ENCODE measurements around the gene COL23A1. TPM values are rescaled to one million over a fixed set of nuclear protein-coding genes. Genes with fewer than 3 reads are reported as not detected.

COL23A1 gene
- total RNA-seq, 1 experiment from 2014 or later: not detected

- POLR2A ChIA-PET (ENCODE audit: low non-redundant PET): no interaction called here
Measured at GRCh38 chr5:178474562-178475184, 115.5 kb downstream of the COL23A1 start.

DNA sequence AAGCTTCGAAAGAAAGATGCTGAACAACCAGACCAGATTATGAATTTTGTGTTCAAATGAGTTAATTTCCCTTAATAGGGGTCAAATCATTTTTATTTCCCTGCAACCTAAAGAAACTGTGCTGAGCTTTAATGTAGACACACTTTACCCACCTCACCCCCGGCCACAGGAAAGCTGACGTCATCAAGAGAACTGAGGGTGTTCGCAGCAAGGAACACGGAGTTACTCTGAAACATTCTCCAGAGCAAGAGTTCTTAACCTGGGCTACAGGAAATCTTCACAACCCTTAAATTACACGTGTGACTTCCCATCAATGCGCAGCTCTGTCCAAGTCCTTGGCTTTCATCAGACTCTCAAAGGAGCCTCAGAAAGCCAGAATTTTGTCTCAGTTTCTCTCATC is 116.3 kb downstream of the COL23A1 start:
- no TSS peak for BruUV-seq (replicated peaks)
- Histone ChIP-seq H3K27ac (ENCODE audit: low read depth, low read length, poor library complexity, severe bottlenecking) (no peak overlapping the region), H3K27me3 (replicated peaks; ENCODE audit: insufficient read depth, low read depth, low read length, poor library complexity) (no peaks in the 10 kb centered on the region), H3K9me3 (ENCODE audit: low read depth, low read length, poor library complexity, severe bottlenecking) (no peaks in the 10 kb centered on the region), H3K4me3 (ENCODE audit: low read depth, low read length, poor library complexity, severe bottlenecking) (no peak overlapping the region), H3K4me1 (ENCODE audit: insufficient read depth, low read length, poor library complexity, severe bottlenecking) (no peaks in the 10 kb centered on the region), H3K36me3 (ENCODE audit: insufficient read depth, low read length, poor library complexity, severe bottlenecking) (no peaks in the 10 kb centered on the region)
- intact Hi-C loops (cut with micrococcal nuclease; ENCODE audit: unreplicated experiment): no loop called here
- no peak for DNase-seq (ENCODE audit: low spot score)
- ChIA-PET CTCF (no interaction called here), POLR2A (ENCODE audit: low non-redundant PET) (no interaction called here)
- no peak for TF ChIP-seq EZH2 (IDR thresholded peaks at IDR 0.05; ENCODE audit: borderline replicate concordance, low read depth, low read length, poor library complexity, severe bottlenecking)
- TF ChIP-seq CTCF (conservative IDR thresholded peaks at IDR 0.05; ENCODE audit: low read depth, low read length): no peak

More at GRCh38 chr5:178474562-178475184, 115.5 kb downstream of the COL23A1 start:
- H3K4me1 ChIP-seq (ENCODE audit: insufficient read depth, low read length, poor library complexity, severe bottlenecking): no peaks in the 10 kb centered on the region
- H3K4me3 ChIP-seq (ENCODE audit: low read depth, low read length, poor library complexity, severe bottlenecking): no peak overlapping the region
- no TSS peak for BruUV-seq (replicated peaks)
- no peaks in the 10 kb centered on the region for H3K9me3 ChIP-seq (ENCODE audit: low read depth, low read length, poor library complexity, severe bottlenecking)
- no peak for DNase-seq (ENCODE audit: low spot score)
- no peaks in the 10 kb centered on the region for H3K27me3 ChIP-seq (replicated peaks; ENCODE audit: insufficient read depth, low read depth, low read length, poor library complexity)
- CTCF ChIA-PET: no interaction called here
- intact Hi-C loops (cut with micrococcal nuclease; ENCODE audit: unreplicated experiment): no loop called here
- TF ChIP-seq CTCF (conservative IDR thresholded peaks at IDR 0.05; ENCODE audit: low read depth, low read length): no peak
- no peak for TF ChIP-seq EZH2 (IDR thresholded peaks at IDR 0.05; ENCODE audit: borderline replicate concordance, low read depth, low read length, poor library complexity, severe bottlenecking)
- no peak overlapping the region for H3K27ac ChIP-seq (ENCODE audit: low read depth, low read length, poor library complexity, severe bottlenecking)
- no peaks in the 10 kb centered on the region for H3K36me3 ChIP-seq (ENCODE audit: insufficient read depth, low read length, poor library complexity, severe bottlenecking)

DNA sequence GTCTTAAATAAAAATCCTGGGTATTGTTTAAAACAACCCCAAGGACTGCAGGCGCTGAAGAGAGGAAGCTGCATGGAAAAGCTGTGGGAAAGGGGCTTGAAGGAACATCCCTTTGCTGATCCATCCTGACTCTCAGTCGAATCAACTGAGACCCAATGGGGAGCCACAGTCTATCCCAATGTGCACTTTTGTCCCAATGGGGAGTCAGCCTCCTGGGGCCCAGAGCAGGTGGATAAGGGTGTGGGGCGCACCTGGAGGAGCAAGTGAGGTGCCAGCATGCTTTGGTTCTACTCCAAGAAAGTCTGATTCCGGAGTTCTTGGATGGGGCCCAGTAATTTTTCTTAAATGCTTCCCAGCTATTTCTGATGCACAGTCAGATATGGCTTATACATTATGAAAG is 118.1 kb downstream of the COL23A1 start:
- no TSS peak for BruUV-seq (replicated peaks)
- no peaks in the 10 kb centered on the region for H3K9me3 ChIP-seq (ENCODE audit: low read depth, low read length, poor library complexity, severe bottlenecking)
- TF ChIP-seq CTCF (conservative IDR thresholded peaks at IDR 0.05; ENCODE audit: low read depth, low read length) (no peak), EZH2 (IDR thresholded peaks at IDR 0.05; ENCODE audit: borderline replicate concordance, low read depth, low read length, poor library complexity, severe bottlenecking) (no peak)
- H3K36me3 ChIP-seq (ENCODE audit: insufficient read depth, low read length, poor library complexity, severe bottlenecking): no peaks in the 10 kb centered on the region
- H3K27me3 ChIP-seq (replicated peaks; ENCODE audit: insufficient read depth, low read depth, low read length, poor library complexity): no peaks in the 10 kb centered on the region
- POLR2A ChIA-PET (ENCODE audit: low non-redundant PET): no interaction called here
- no peaks in the 10 kb centered on the region for H3K4me1 ChIP-seq (ENCODE audit: insufficient read depth, low read length, poor library complexity, severe bottlenecking)
- H3K4me3 ChIP-seq (ENCODE audit: low read depth, low read length, poor library complexity, severe bottlenecking): no peak overlapping the region
- H3K27ac ChIP-seq (ENCODE audit: low read depth, low read length, poor library complexity, severe bottlenecking): no peak overlapping the region
- no peak for DNase-seq (ENCODE audit: low spot score)
- CTCF ChIA-PET: no interaction called here
- intact Hi-C loops (cut with micrococcal nuclease; ENCODE audit: unreplicated experiment): no loop called here
